OCI-LY3 (cell line): ENCODE results near the gene PHF21B.
"Not testable (repeated sequence)": the region's sequence is repeated elsewhere in the genome, so short reads cannot be mapped to it uniquely, and the experiment has no call there.

Source experiments
- H2AFZ ChIP-seq: fragments of 200-600, 300-600 bp; shearing (Covaris generic); 2 replicates; pipeline ENCODE4 v1.6.0; 2014; ENCODE audit warnings: antibody characterized with exemption, low read depth, low read length
- H3K27ac ChIP-seq: fragments of 200-600, 300-600 bp; sonication (generic); 2 replicates; pipeline ENCODE4 v1.5.1; 2014; ENCODE audit warnings: mild to moderate bottlenecking, low read length, moderate library complexity, mixed read lengths
- H3K27me3 ChIP-seq: fragments of 200-600, 300-600 bp; sonication (generic); 2 replicates; pipeline ENCODE4 v1.6.1; 2014; ENCODE audit warnings: low read depth, low read length, mixed read lengths
- H3K36me3 ChIP-seq: fragments of 200-600, 300-600 bp; sonication (generic); replicated peaks from 2 replicates; pipeline ENCODE3; 2014; ENCODE audit warnings: low read depth, low read length, mixed read lengths
- H3K4me1 ChIP-seq: fragments of 300-600, 200-600 bp; sonication (generic); 2 replicates; pipeline ENCODE4 v1.6.1; 2014; ENCODE audit warnings: low read length, mixed read lengths
- H3K4me2 ChIP-seq: fragments of 200-600, 300-600 bp; sonication (generic); 2 replicates; pipeline ENCODE4 v1.6.1; 2014; ENCODE audit warnings: low read length, mixed read lengths
- H3K4me3 ChIP-seq: fragments of 300-600, 200-600 bp; sonication (generic); 2 replicates; pipeline ENCODE4 v1.5.1; 2014; ENCODE audit warnings: antibody characterized with exemption, mild to moderate bottlenecking, low read length, moderate library complexity
- H3K79me2 ChIP-seq: fragments of 300-600, 200-600 bp; shearing (Covaris generic); 2 replicates; pipeline ENCODE4 v1.6.1; 2014; ENCODE audit warnings: mild to moderate bottlenecking, low read length, mixed read lengths
- H3K9ac ChIP-seq: fragments of 300-600, 200-600 bp; shearing (Covaris generic); 2 replicates; pipeline ENCODE4 v1.6.0; 2014; ENCODE audit warnings: mild to moderate bottlenecking, low read length, moderate library complexity
- H3K9me3 ChIP-seq: fragments of 200-600, 300-600 bp; shearing (Covaris generic); 2 replicates; pipeline ENCODE4 v1.6.1; 2014; ENCODE audit warnings: low read length, mixed read lengths; ENCODE audit not compliant: insufficient read depth
- H4K20me1 ChIP-seq: fragments of 200-600, 300-600 bp; sonication (generic); 2 replicates; pipeline ENCODE4 v1.6.1; 2016; ENCODE audit warnings: low read length, mixed read lengths; ENCODE audit not compliant: insufficient read depth
- CTCF ChIP-seq: fragments of 200-600, 300-600 bp; sonication (generic); IDR thresholded peaks from 2 replicates; pipeline ENCODE4 v1.5.1; 2014; ENCODE audit warnings: antibody characterized with exemption, low read length, low read depth
- EZH2phosphoT487 ChIP-seq: fragments of 200-600 bp; shearing (Covaris generic); IDR thresholded peaks from 2 replicates; pipeline ENCODE4 v1.6.1; 2018; ENCODE audit warnings: antibody characterized with exemption, mixed run types, low read depth

The PHF21B gene

GRCh38 chr22:44926124-44926475 is 83.7 kb downstream of the PHF21B start:
- Histone ChIP-seq H3K27ac (no peak overlapping the region), H4K20me1 (0 out of 2 replicates have a peak, but pooled peaks cover 6% of the 10 kb centered on the region), H3K4me2 (no peak overlapping the region), H3K36me3 (no peaks in the 10 kb centered on the region), H3K9ac (no peak overlapping the region), H3K4me3 (no peak overlapping the region), H3K79me2 (no peaks in the 10 kb centered on the region), H3K4me1 (no peaks in the 10 kb centered on the region), H3K27me3 (no peaks in the 10 kb centered on the region), H2AFZ (no peak overlapping the region), H3K9me3 (no peaks in the 10 kb centered on the region)
- no peak for TF ChIP-seq CTCF

- H3K27ac ChIP-seq = no peak overlapping the region
- H4K20me1 ChIP-seq = 0 out of 2 replicates have a peak, but pooled peaks cover 6% of the 10 kb centered on the region
- H3K9ac ChIP-seq = no peak overlapping the region
- H3K27me3 ChIP-seq = no peaks in the 10 kb centered on the region
- no peak overlapping the region for H3K4me2 ChIP-seq
- H3K4me3 ChIP-seq = no peak overlapping the region
- H3K36me3 ChIP-seq = no peaks in the 10 kb centered on the region
- no peaks in the 10 kb centered on the region for H3K79me2 ChIP-seq
- no peaks in the 10 kb centered on the region for H3K9me3 ChIP-seq
- H2AFZ ChIP-seq = no peak overlapping the region
- TF ChIP-seq EZH2phosphoT487 = no peak
- TF ChIP-seq CTCF = no peak
- no peaks in the 10 kb centered on the region for H3K4me1 ChIP-seq
Measured at GRCh38 chr22:44925465-44926123, 84.2 kb downstream of the PHF21B start.

GRCh38 chr22:44924710-44925109 is 85.1 kb downstream of the PHF21B start:
- no peak overlapping the region for H3K9ac ChIP-seq
- H3K27me3 ChIP-seq = no peaks in the 10 kb centered on the region
- TF ChIP-seq CTCF = no peak
- H3K79me2 ChIP-seq = no peaks in the 10 kb centered on the region
- no peak overlapping the region for H3K4me3 ChIP-seq
- no peaks in the 10 kb centered on the region for H3K9me3 ChIP-seq
- H3K4me1 ChIP-seq = no peaks in the 10 kb centered on the region
- no peak overlapping the region for H3K27ac ChIP-seq
- 0 out of 2 replicates have a peak, but pooled peaks cover 6% of the 10 kb centered on the region for H4K20me1 ChIP-seq
- H3K4me2 ChIP-seq = no peak overlapping the region
- no peak overlapping the region for H2AFZ ChIP-seq
- H3K36me3 ChIP-seq = no peaks in the 10 kb centered on the region

GRCh38 chr22:44924098-44924497 is 85.7 kb downstream of the PHF21B start:
- H3K9me3 ChIP-seq = no peaks in the 10 kb centered on the region
- H3K79me2 ChIP-seq = no peaks in the 10 kb centered on the region
- H2AFZ ChIP-seq = no peak overlapping the region
- H3K4me1 ChIP-seq = no peaks in the 10 kb centered on the region
- H3K4me2 ChIP-seq = no peak overlapping the region
- H3K27me3 ChIP-seq = no peaks in the 10 kb centered on the region
- 0 out of 2 replicates have a peak, but pooled peaks cover 6% of the 10 kb centered on the region for H4K20me1 ChIP-seq
- H3K27ac ChIP-seq = no peak overlapping the region
- H3K36me3 ChIP-seq = no peaks in the 10 kb centered on the region
- H3K4me3 ChIP-seq = no peak overlapping the region
- TF ChIP-seq EZH2phosphoT487 (no peak), CTCF (no peak)
- H3K9ac ChIP-seq = no peak overlapping the region

GRCh38 chr22:44921766-44922165 is 88.0 kb downstream of the PHF21B start:
- not testable (repeated sequence) for H3K27ac ChIP-seq, H3K9ac ChIP-seq, H3K36me3 ChIP-seq, H3K79me2 ChIP-seq, H3K9me3 ChIP-seq, H3K4me3 ChIP-seq, H4K20me1 ChIP-seq, H3K27me3 ChIP-seq, H2AFZ ChIP-seq, H3K4me1 ChIP-seq, H3K4me2 ChIP-seq
